K562 (cell line): ENCODE measurements around the gene SPATC1L. TPM values are rescaled to one million over a fixed set of nuclear protein-coding genes. Genes with fewer than 3 reads are reported as not detected.

Experiments used
- BACH1 ChIP-seq: fragments of 200-800 bp; sonication (Bioruptor generic); IDR thresholded peaks from 2 replicates; pipeline ENCODE4 v1.6.1; 2016; ENCODE audit warnings: missing genetic modification characterization, missing compliant biosample characterization
- CBFA2T2 ChIP-seq: fragments of 450-650 bp; conservative IDR thresholded peaks from 2 replicates; pipeline ENCODE4 v1.6.1; 2017; ENCODE audit warnings: mild to moderate bottlenecking
- CTBP1 ChIP-seq: fragments of 450-650 bp; IDR thresholded peaks from 2 replicates; pipeline ENCODE4 v1.6.1; 2016; ENCODE audit warnings: borderline replicate concordance
- FOXM1 ChIP-seq, 2 experiments: fragments of 450-650 bp in 1 of 2; sonication (generic) in 1 of 2; formaldehyde crosslinking in 1 of 2; IDR thresholded peaks; 2 replicates each; pipeline versions ENCODE4 v1.6.1 to v1.9.0; 2017 to 2022; ENCODE audit warnings: low read depth in 2 of 2, mild to moderate bottlenecking in 2 of 2, missing genetic modification reagents in 1 of 2, moderate library complexity in 1 of 2
- HDAC1 ChIP-seq, 2 experiments: fragments of 450-650 bp; IDR thresholded peaks; 2 replicates each; pipeline ENCODE4 v1.6.1; 2016 to 2017; ENCODE audit warnings: inconsistent platforms in 1 of 2, mild to moderate bottlenecking in 1 of 2, moderate library complexity in 1 of 2
- MCM7 ChIP-seq, 2 experiments: fragments of 450-650 bp; IDR thresholded peaks; 2 replicates each; pipeline ENCODE4 v1.6.1; 2016 to 2018
- NR2C1 ChIP-seq, 2 experiments: fragments of 450-650 bp; IDR thresholded peaks; 2 replicates each; pipeline ENCODE4 v1.6.1; 2017; ENCODE audit warnings: mild to moderate bottlenecking in 2 of 2, antibody characterized with exemption in 1 of 2, inconsistent platforms in 1 of 2, missing compliant biosample characterization in 1 of 2, missing genetic modification characterization in 1 of 2
- PPARD ChIP-seq: fragments of 250-450 bp; sonication (Bioruptor Pico); IDR thresholded peaks from 2 replicates; pipeline ENCODE4 v1.8.0; 2022; ENCODE audit warnings: inconsistent platforms, mild to moderate bottlenecking, moderate library complexity
- RBFOX2 ChIP-seq: fragments of 200-400 bp; formaldehyde crosslinking; IDR thresholded peaks from 2 replicates; pipeline ENCODE4 v1.6.1; 2017; ENCODE audit warnings: low read depth, mild to moderate bottlenecking, low read length, moderate library complexity
- ZNF212 ChIP-seq: fragments of 450-650 bp; formaldehyde crosslinking; IDR thresholded peaks from 2 replicates; pipeline ENCODE4 v1.4.0; 2020; ENCODE audit warnings: mild to moderate bottlenecking
- ZNF507 ChIP-seq: conservative IDR thresholded peaks from 2 replicates; pipeline ENCODE4 v1.6.1; 2017; ENCODE audit warnings: missing genetic modification characterization, missing compliant biosample characterization
- polyA plus RNA-seq, 8 experiments: library from polyadenylated mRNA; depleted of rRNA in 4 of 8; stranded (reverse) in 5 of 8; unstranded in 3 of 8; fragments of >200 nt; fragmentation: Nextera tagmentation in 2 of 8; fragmentation: Illumina TruSeq in 1 of 8; extraction: Ambion mirVana in 2 of 8; extraction: Trizol in 1 of 8; gene quantifications; 2 replicates each; pipeline versions ENCODE4 v1.2.1 to v1.2.3, GENCODE V29; 2011 to 2014; ENCODE audit warnings: inconsistent platforms in 1 of 8, missing spikeins in 1 of 8
- total RNA-seq, 7 experiments: library from RNA; depleted of rRNA in 6 of 7; stranded (reverse); fragments of >200 nt in 6 of 7; fragmentation: Illumina TruSeq in 2 of 7; extraction: Trizol in 2 of 7; gene quantifications; 2 replicates each; pipeline versions ENCODE4 v1.2.1 to v1.2.3, GENCODE V29; 2011 to 2021; ENCODE audit warnings: low replicate concordance in 1 of 7
- TF ChIP-seq, protein P1 (sequence below): IDR thresholded peaks from 2 replicates; pipeline ENCODE4 v1.6.1; 2011; ENCODE audit not compliant: insufficient read length; ENCODE audit errors: extremely low read depth
- TF ChIP-seq, protein P2 (sequence below): fragments of 250-450 bp; sonication (Bioruptor Pico); IDR thresholded peaks from 2 replicates; pipeline ENCODE4 v1.5.1; 2021; ENCODE audit warnings: mild to moderate bottlenecking
- TF ChIP-seq, protein P3 (sequence below): fragments of 250-450 bp; sonication (Bioruptor Pico); IDR thresholded peaks from 2 replicates; pipeline ENCODE4 v1.5.0; 2020; ENCODE audit warnings: mild to moderate bottlenecking
- TF ChIP-seq, protein P4 (sequence below): sonication (generic); IDR thresholded peaks from 2 replicates; pipeline ENCODE4 v1.6.1; 2016
- TF ChIP-seq, protein P5 (sequence below): fragments of 250-450 bp; sonication (Bioruptor Pico); IDR thresholded peaks from 2 replicates; pipeline ENCODE4 v1.4.0; 2020; ENCODE audit warnings: mild to moderate bottlenecking

The SPATC1L gene
- total and polyA plus RNA-seq, 9 of the 15 experiments (the other 6 are each of a cell fraction or from before 2014, with no cell fraction given) = 0.14 to 121 (median 34.0) TPM; not detected in 1

DNA sequence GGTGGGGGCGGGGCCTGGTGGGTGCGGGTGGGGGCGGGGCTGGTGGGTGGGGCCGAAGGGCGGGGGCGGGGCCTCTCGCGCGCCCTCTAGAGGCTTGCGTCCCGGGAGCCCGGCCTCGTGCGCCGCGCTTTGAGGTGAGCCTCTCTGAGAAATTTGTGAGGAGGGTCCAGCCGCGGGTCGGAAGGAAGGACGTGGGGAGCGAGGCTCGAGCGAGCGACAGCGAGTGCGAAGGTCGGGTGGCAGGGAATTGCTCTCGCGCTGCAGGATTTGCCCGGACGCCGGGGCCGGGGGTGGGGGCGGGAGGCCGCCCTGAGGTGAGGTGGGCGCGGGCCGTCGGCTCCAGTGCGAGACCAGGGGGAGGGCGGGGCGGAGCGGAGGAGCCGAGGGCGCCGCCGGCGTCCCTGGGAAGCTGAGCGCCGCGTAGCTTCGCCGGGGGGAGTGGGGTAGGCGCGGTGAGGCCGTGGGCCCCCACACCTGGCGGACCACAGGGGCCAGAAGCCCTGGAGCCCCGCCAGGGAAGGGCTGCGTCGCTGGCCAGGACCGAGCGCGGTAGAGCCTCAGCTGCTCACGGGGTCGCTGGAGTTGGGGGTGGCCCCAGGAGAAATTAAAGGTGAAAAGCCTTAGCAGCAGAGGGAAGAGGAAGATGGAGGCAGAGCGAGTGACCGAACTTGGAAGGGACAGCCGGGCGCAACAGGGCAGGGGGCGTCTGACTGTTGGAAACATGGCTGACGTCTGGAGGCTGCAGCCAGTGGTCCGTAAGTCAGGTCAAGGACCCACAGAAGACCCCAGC is 45.1 kb upstream of the SPATC1L start (continued):
- TF ChIP-seq RBFOX2 (peak; percentile 79), ZNF507 (no peak), ZNF212 (CRISPR knock-in tag) (no peak), PPARD (CRISPR knock-in tag) (no peak), NR2C1 (IDR thresholded peaks at IDR 0.05) (no peak), NR2C1 (tag; IDR thresholded peaks at IDR 0.05) (no peak), MCM7 (IDR thresholded peaks at IDR 0.05) (no peak), CTBP1 (peak; percentile 44; the same call in 1 of the 2 replicates), FOXM1 (IDR thresholded peaks at IDR 0.05; ENCODE audit: low read depth) (no peak), FOXM1 (CRISPR knock-in tag; IDR thresholded peaks at IDR 0.05; ENCODE audit: low read depth) (no peak), BACH1 (tag) (no peak), HDAC1 (IDR thresholded peaks at IDR 0.05) (peak in 1 of 2 experiments; percentile 72; a peak in 2 of 4 replicates), CBFA2T2 (no peak)
- TF ChIP-seq, protein P1, sequence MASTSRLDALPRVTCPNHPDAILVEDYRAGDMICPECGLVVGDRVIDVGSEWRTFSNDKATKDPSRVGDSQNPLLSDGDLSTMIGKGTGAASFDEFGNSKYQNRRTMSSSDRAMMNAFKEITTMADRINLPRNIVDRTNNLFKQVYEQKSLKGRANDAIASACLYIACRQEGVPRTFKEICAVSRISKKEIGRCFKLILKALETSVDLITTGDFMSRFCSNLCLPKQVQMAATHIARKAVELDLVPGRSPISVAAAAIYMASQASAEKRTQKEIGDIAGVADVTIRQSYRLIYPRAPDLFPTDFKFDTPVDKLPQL = no peak
- TF ChIP-seq, protein P2, sequence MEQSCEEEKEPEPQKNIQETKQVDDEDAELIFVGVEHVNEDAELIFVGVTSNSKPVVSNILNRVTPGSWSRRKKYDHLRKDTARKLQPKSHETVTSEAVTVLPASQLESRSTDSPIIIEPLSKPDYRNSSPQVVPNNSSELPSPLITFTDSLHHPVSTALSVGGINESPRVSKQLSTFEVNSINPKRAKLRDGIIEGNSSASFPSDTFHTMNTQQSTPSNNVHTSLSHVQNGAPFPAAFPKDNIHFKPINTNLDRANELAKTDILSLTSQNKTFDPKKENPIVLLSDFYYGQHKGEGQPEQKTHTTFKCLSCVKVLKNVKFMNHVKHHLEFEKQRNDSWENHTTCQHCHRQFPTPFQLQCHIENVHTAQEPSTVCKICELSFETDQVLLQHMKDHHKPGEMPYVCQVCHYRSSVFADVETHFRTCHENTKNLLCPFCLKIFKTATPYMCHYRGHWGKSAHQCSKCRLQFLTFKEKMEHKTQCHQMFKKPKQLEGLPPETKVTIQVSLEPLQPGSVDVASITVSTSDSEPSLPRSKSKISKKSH (CRISPR knock-in tag) = no peak
- TF ChIP-seq, protein P3, sequence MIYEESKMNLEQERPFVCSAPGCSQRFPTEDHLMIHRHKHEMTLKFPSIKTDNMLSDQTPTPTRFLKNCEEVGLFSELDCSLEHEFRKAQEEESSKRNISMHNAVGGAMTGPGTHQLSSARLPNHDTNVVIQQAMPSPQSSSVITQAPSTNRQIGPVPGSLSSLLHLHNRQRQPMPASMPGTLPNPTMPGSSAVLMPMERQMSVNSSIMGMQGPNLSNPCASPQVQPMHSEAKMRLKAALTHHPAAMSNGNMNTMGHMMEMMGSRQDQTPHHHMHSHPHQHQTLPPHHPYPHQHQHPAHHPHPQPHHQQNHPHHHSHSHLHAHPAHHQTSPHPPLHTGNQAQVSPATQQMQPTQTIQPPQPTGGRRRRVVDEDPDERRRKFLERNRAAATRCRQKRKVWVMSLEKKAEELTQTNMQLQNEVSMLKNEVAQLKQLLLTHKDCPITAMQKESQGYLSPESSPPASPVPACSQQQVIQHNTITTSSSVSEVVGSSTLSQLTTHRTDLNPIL (CRISPR knock-in tag) = no peak
- TF ChIP-seq, protein P4, sequence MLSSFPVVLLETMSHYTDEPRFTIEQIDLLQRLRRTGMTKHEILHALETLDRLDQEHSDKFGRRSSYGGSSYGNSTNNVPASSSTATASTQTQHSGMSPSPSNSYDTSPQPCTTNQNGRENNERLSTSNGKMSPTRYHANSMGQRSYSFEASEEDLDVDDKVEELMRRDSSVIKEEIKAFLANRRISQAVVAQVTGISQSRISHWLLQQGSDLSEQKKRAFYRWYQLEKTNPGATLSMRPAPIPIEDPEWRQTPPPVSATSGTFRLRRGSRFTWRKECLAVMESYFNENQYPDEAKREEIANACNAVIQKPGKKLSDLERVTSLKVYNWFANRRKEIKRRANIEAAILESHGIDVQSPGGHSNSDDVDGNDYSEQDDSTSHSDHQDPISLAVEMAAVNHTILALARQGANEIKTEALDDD = no peak
- TF ChIP-seq, protein P5, sequence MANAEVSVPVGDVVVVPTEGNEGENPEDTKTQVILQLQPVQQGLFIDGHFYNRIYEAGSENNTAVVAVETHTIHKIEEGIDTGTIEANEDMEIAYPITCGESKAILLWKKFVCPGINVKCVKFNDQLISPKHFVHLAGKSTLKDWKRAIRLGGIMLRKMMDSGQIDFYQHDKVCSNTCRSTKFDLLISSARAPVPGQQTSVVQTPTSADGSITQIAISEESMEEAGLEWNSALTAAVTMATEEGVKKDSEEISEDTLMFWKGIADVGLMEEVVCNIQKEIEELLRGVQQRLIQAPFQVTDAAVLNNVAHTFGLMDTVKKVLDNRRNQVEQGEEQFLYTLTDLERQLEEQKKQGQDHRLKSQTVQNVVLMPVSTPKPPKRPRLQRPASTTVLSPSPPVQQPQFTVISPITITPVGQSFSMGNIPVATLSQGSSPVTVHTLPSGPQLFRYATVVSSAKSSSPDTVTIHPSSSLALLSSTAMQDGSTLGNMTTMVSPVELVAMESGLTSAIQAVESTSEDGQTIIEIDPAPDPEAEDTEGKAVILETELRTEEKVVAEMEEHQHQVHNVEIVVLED (CRISPR knock-in tag) = 0 out of 2 replicates have a peak, but pooled peaks have one; percentile 32
